Sigmoid colon (tissue), 7 donors: ENCODE measurements around the gene ARID3B. TPM values are rescaled to one million over a fixed set of nuclear protein-coding genes. Genes with fewer than 3 reads are reported as not detected.

Experiments
- DNase-seq: peaks from one replicate; pipeline ENCODE4 v3.0.0-alpha.2; 2019
- H3K27ac ChIP-seq, 4 donors: fragments of 200-600 bp; sonication (generic); one replicate each; pipeline ENCODE4 v1.5.1; 2016 to 2019; ENCODE audit warnings: mild to moderate bottlenecking in 1 of 4
- H3K27me3 ChIP-seq, 3 donors: fragments of 200-600 bp; sonication (generic); one replicate each; pipeline ENCODE4 v1.5.1; 2019; ENCODE audit warnings: mild to moderate bottlenecking in 1 of 3
- H3K36me3 ChIP-seq, 4 donors: fragments of 200-600 bp; sonication (generic); one replicate each; pipeline ENCODE4 v1.5.1; 2016 to 2019
- H3K4me1 ChIP-seq, 4 donors: fragments of 200-600 bp; sonication (generic); one replicate each; pipeline ENCODE4 v1.5.1; 2017 to 2019
- H3K4me3 ChIP-seq, 4 donors: fragments of 200-600 bp; sonication (generic); one replicate each; pipeline ENCODE4 v1.5.1; 2017 to 2019; ENCODE audit warnings: mild to moderate bottlenecking in 2 of 4, moderate library complexity in 1 of 4
- H3K9me3 ChIP-seq, 4 donors: fragments of 200-600 bp in 3 of 4; sonication (generic) in 3 of 4; one replicate each; pipeline versions ENCODE4 v1.5.1 to v1.6.1; 2013 to 2019
- EP300 ChIP-seq, 4 donors: sonication (generic); formaldehyde crosslinking; IDR thresholded peaks; one replicate each; pipeline ENCODE4 v1.6.1; 2017; ENCODE audit warnings: antibody characterized with exemption in 4 of 4
- POLR2A ChIP-seq, 2 donors: fragments of 450-650 bp; IDR thresholded peaks; one replicate each; pipeline ENCODE4 v1.6.1; 2016; ENCODE audit warnings: antibody characterized with exemption in 2 of 2, mild to moderate bottlenecking in 2 of 2, moderate library complexity in 2 of 2
- POLR2AphosphoS5 ChIP-seq, 4 donors: sonication (generic); formaldehyde crosslinking; IDR thresholded peaks; one replicate each; pipeline ENCODE4 v1.6.1; 2017; ENCODE audit warnings: antibody characterized with exemption in 4 of 4
- WGBS, 2 donors: extraction: QIAGEN DNeasy Blood & Tissue Kit; methylation state at CpG; one replicate each; pipeline ENCODE4 v1.1.7; 2013; 5-methylcytosine and 5-hydroxymethylcytosine counted together
- intact Hi-C: fragments of 100-400 bp; cut with DNase I; formaldehyde crosslinking; loops from one replicate; pipeline ENCODE4 v1.15.1; 2023
- polyA plus RNA-seq, 3 donors: library from polyadenylated mRNA; stranded (reverse); fragments of 200-250 nt; gene quantifications; one replicate each; pipeline ENCODE4 v1.2.3, GENCODE V29; 2013
- total RNA-seq, 4 donors: library from RNA; depleted of rRNA; stranded (reverse); fragments of >200 nt; gene quantifications; one replicate each; pipeline ENCODE4 v1.1.0, GENCODE V29; 2016
- TF ChIP-seq, protein P1 (sequence below), 4 experiments: fragments of 450-650 bp in 3 of 4; fragments of 200-600 bp in 1 of 4; IDR thresholded peaks; one replicate each; pipeline ENCODE4 v1.5.1; 2016 to 2019; ENCODE audit warnings: antibody characterized with exemption in 4 of 4, mild to moderate bottlenecking in 3 of 4, moderate library complexity in 2 of 4
- donor health status: healthy with polysubstance abuse.
- donor health status: Bipolar disorder and iron deficiency.
- donor health status: healthy.

ARID3B gene
- total and polyA plus RNA-seq, 7 donors, result 2.3 to 9.7 (median 5.3) TPM

DNA sequence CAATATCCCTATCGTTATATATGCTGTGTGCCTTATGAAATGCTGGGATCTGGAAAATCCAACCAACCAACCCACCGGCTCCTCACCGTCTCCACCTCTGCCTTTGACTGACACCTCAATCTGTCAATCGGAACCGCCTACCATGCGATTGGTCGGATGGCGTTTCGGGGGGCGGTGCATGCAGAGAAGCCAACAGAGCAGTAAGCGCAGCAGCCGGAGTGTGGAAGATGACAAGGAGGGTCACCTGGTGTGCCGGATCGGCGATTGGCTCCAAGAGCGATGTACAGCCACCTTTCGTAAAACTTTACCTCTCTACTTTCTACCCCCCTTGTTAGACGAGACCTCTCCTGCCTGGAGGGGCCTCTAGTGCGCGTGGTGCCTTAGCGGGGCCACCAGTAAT lies 80.9 kb downstream of the ARID3B start:
- Histone ChIP-seq H3K27ac (no peak overlapping the region), H3K4me1 (peaks cover 0 to 35% (median 29%) of the 10 kb centered on the region in 4 donors), H3K27me3 (no peaks in the 10 kb centered on the region), H3K36me3 (peaks cover 65 to 81% (median 71%) of the 10 kb centered on the region in 4 donors), H3K4me3 (no peak overlapping the region), H3K9me3 (no peaks in the 10 kb centered on the region)
- DNase-seq, result no peak
- WGBS, 2 donors, result 92% methylated on average over 21 of the region's 21 CpGs
- TF ChIP-seq EP300 (IDR thresholded peaks at IDR 0.05) (no peak), POLR2AphosphoS5 (IDR thresholded peaks at IDR 0.05) (no peak), POLR2A (IDR thresholded peaks at IDR 0.05) (no peak)
- TF ChIP-seq, protein P1, sequence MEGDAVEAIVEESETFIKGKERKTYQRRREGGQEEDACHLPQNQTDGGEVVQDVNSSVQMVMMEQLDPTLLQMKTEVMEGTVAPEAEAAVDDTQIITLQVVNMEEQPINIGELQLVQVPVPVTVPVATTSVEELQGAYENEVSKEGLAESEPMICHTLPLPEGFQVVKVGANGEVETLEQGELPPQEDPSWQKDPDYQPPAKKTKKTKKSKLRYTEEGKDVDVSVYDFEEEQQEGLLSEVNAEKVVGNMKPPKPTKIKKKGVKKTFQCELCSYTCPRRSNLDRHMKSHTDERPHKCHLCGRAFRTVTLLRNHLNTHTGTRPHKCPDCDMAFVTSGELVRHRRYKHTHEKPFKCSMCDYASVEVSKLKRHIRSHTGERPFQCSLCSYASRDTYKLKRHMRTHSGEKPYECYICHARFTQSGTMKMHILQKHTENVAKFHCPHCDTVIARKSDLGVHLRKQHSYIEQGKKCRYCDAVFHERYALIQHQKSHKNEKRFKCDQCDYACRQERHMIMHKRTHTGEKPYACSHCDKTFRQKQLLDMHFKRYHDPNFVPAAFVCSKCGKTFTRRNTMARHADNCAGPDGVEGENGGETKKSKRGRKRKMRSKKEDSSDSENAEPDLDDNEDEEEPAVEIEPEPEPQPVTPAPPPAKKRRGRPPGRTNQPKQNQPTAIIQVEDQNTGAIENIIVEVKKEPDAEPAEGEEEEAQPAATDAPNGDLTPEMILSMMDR (IDR thresholded peaks at IDR 0.05), result no peak
- intact Hi-C loops, result no loop called here

GRCh38 chr15:74622758-74623157 lies 81.7 kb downstream of the ARID3B start:
- 92 to 95% methylated on average over 3 of the region's 3 CpGs for WGBS, 2 donors
- intact Hi-C loops, result no loop called here
- Histone ChIP-seq H3K4me3 (no peak overlapping the region), H3K27ac (no peak overlapping the region), H3K4me1 (peaks cover 0 to 27% (median 21%) of the 10 kb centered on the region in 4 donors), H3K36me3 (peaks cover 73 to 89% (median 80%) of the 10 kb centered on the region in 4 donors), H3K9me3 (no peaks in the 10 kb centered on the region), H3K27me3 (no peaks in the 10 kb centered on the region)
- no peak for DNase-seq
- TF ChIP-seq EP300 (IDR thresholded peaks at IDR 0.05) (no peak), POLR2A (IDR thresholded peaks at IDR 0.05) (no peak), POLR2AphosphoS5 (IDR thresholded peaks at IDR 0.05) (no peak)
- TF ChIP-seq, protein P1 (IDR thresholded peaks at IDR 0.05), result no peak

- Histone ChIP-seq H3K4me3 (no peak overlapping the region), H3K4me1 (peaks cover 0 to 18% (median 13%) of the 10 kb centered on the region in 4 donors), H3K27ac (no peak overlapping the region), H3K9me3 (no peaks in the 10 kb centered on the region), H3K27me3 (no peaks in the 10 kb centered on the region), H3K36me3 (peaks cover 86 to 99% (median 93%) of the 10 kb centered on the region in 4 donors)
- DNase-seq, result no peak
- 66 to 85% methylated on average over 7 of the region's 7 CpGs for WGBS, 2 donors
- TF ChIP-seq EP300 (IDR thresholded peaks at IDR 0.05) (no peak), POLR2A (IDR thresholded peaks at IDR 0.05) (no peak), POLR2AphosphoS5 (IDR thresholded peaks at IDR 0.05) (no peak)
- TF ChIP-seq, protein P1 (IDR thresholded peaks at IDR 0.05), result no peak
- intact Hi-C loops, result no loop called here
Observed at GRCh38 chr15:74624020-74624602, 83.1 kb downstream of the ARID3B start.

GRCh38 chr15:74625693-74626092 lies 84.7 kb downstream of the ARID3B start:
- peaks cover 0 to 9% (median 7%) of the 10 kb centered on the region in 4 donors for H3K4me1 ChIP-seq
- 84 to 90% methylated on average over 6 of the region's 6 CpGs for WGBS, 2 donors
- H3K4me3 ChIP-seq, result no peak overlapping the region
- no peak overlapping the region for H3K27ac ChIP-seq
- TF ChIP-seq POLR2A (IDR thresholded peaks at IDR 0.05) (no peak), POLR2AphosphoS5 (IDR thresholded peaks at IDR 0.05) (no peak), EP300 (IDR thresholded peaks at IDR 0.05) (no peak)
- TF ChIP-seq, protein P1 (IDR thresholded peaks at IDR 0.05), result no peak
- H3K9me3 ChIP-seq, result no peaks in the 10 kb centered on the region
- DNase-seq, result no peak
- intact Hi-C loops, result no loop called here
- peaks cover 78 to 99% (median 90%) of the 10 kb centered on the region in 4 donors for H3K36me3 ChIP-seq
- H3K27me3 ChIP-seq, result no peaks in the 10 kb centered on the region

DNA sequence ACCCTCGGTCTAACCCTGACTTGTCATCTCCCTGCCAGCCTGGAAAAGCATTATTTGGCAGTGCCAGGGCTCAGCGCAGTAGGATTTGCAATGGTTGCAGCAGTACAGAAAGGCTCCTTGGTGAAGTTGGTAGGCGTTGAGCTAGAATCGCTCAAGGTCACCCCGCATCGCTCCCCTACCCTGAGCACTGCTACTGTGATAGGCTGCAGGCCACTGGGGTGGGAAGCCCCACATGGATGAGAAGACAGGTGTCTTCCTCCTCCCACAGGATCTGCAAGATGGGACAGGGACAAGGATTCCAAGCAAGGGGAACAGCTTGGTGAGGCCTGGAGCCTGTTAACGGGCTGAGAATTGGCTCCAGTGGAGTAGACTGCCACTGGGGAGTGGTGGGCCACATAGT lies 85.3 kb downstream of the ARID3B start:
- intact Hi-C loops, result no loop called here
- H3K4me1 ChIP-seq, result peaks cover 0 to 3% (median 1%) of the 10 kb centered on the region in 4 donors
- H3K4me3 ChIP-seq, result no peak overlapping the region
- WGBS, 2 donors, result 94 to 95% methylated on average over 7 of the region's 7 CpGs
- peaks cover 81 to 99% (median 89%) of the 10 kb centered on the region in 4 donors for H3K36me3 ChIP-seq
- no peaks in the 10 kb centered on the region for H3K9me3 ChIP-seq
- no peak for DNase-seq
- no peaks in the 10 kb centered on the region for H3K27me3 ChIP-seq
- TF ChIP-seq POLR2A (IDR thresholded peaks at IDR 0.05), result no peak
- TF ChIP-seq, protein P1 (IDR thresholded peaks at IDR 0.05), result no peak
- no peak for TF ChIP-seq EP300 (IDR thresholded peaks at IDR 0.05)
- no peak for TF ChIP-seq POLR2AphosphoS5 (IDR thresholded peaks at IDR 0.05)
- no peak overlapping the region for H3K27ac ChIP-seq
